NT2/D1 (cell line): ENCODE results near the gene OXT.

Source experiments
- DNase-seq: peaks from one replicate; pipeline ENCODE4 v3.0.0-alpha.2; 2011; ENCODE audit warnings: low read depth, low spot score
- H3K27me3 ChIP-seq: 2 replicates; pipeline ENCODE4 v1.6.0; 2011; ENCODE audit warnings: mild to moderate bottlenecking; ENCODE audit not compliant: insufficient read length, insufficient read depth
- H3K36me3 ChIP-seq: 2 replicates; pipeline ENCODE4 v1.6.1; 2011; ENCODE audit warnings: mild to moderate bottlenecking, low read length, mixed read lengths; ENCODE audit not compliant: insufficient read depth, insufficient read length
- H3K4me1 ChIP-seq: 2 replicates; pipeline ENCODE4 v1.5.1; 2011; ENCODE audit not compliant: insufficient read depth, insufficient read length
- H3K4me3 ChIP-seq: 2 replicates; pipeline ENCODE4 v1.5.1; 2011; ENCODE audit warnings: low read depth; ENCODE audit not compliant: insufficient read length
- H3K9ac ChIP-seq: 2 replicates; pipeline ENCODE4 v1.6.0; 2011; ENCODE audit warnings: low read depth; ENCODE audit not compliant: insufficient read length
- H3K9me3 ChIP-seq: 2 replicates; pipeline ENCODE4 v1.5.1; 2011; ENCODE audit warnings: mild to moderate bottlenecking, low read length; ENCODE audit not compliant: insufficient read depth
- SUZ12 ChIP-seq: IDR thresholded peaks from 2 replicates; pipeline ENCODE4 v1.6.1; 2011; ENCODE audit not compliant: insufficient read length, insufficient read depth; ENCODE audit errors: extremely low read depth
- YY1 ChIP-seq: IDR thresholded peaks from 2 replicates; pipeline ENCODE4 v1.6.1; 2011; ENCODE audit not compliant: insufficient read length, insufficient read depth
- ZNF274 ChIP-seq: IDR thresholded peaks from 2 replicates; pipeline ENCODE4 v1.6.1; 2011; ENCODE audit warnings: mild to moderate bottlenecking, low read depth, low read length

OXT gene

GRCh38 chr20:3038454-3038853 lies 33.0 kb upstream of the OXT start:
- TF ChIP-seq SUZ12 (no peak), ZNF274 (no peak), YY1 (no peak)
- Histone ChIP-seq H3K4me3 (no peak overlapping the region), H3K9ac (no peak overlapping the region), H3K36me3 (peaks cover 63% of the 10 kb centered on the region), H3K27me3 (no peaks in the 10 kb centered on the region), H3K4me1 (peaks cover 4% of the 10 kb centered on the region), H3K9me3 (no peaks in the 10 kb centered on the region)
- no peak for DNase-seq

- no peak for DNase-seq
- TF ChIP-seq ZNF274 (no peak), SUZ12 (no peak), YY1 (no peak)
- peaks cover 60% of the 10 kb centered on the region for H3K36me3 ChIP-seq
- no peak overlapping the region for H3K9ac ChIP-seq
- no peaks in the 10 kb centered on the region for H3K27me3 ChIP-seq
- no peaks in the 10 kb centered on the region for H3K9me3 ChIP-seq
- peaks cover 4% of the 10 kb centered on the region for H3K4me1 ChIP-seq
- H3K4me3 ChIP-seq, result no peak overlapping the region
These were observed 32.0 kb upstream of the OXT start for GRCh38 chr20:3039426-3039825.

GRCh38 chr20:3040086-3040485 lies 31.3 kb upstream of the OXT start:
- TF ChIP-seq YY1, result no peak
- TF ChIP-seq SUZ12, result no peak
- TF ChIP-seq ZNF274, result no peak

GRCh38 chr20:3041854-3042409 lies 29.5 kb upstream of the OXT start:
- TF ChIP-seq ZNF274 (no peak), SUZ12 (no peak), YY1 (no peak)
- Histone ChIP-seq H3K4me1 (peaks cover 4% of the 10 kb centered on the region), H3K36me3 (peaks cover 37% of the 10 kb centered on the region), H3K4me3 (no peak overlapping the region), H3K9ac (no peak overlapping the region), H3K27me3 (no peaks in the 10 kb centered on the region), H3K9me3 (no peaks in the 10 kb centered on the region)
- no peak for DNase-seq

More at GRCh38 chr20:3040086-3040485, 31.3 kb upstream of the OXT start:
- Histone ChIP-seq H3K4me3 (no peak overlapping the region), H3K27me3 (no peaks in the 10 kb centered on the region), H3K9me3 (no peaks in the 10 kb centered on the region), H3K9ac (no peak overlapping the region), H3K36me3 (peaks cover 54% of the 10 kb centered on the region), H3K4me1 (peaks cover 4% of the 10 kb centered on the region)
- DNase-seq, result no peak

- DNase-seq, result no peak
- Histone ChIP-seq H3K9ac (no peak overlapping the region), H3K27me3 (no peaks in the 10 kb centered on the region), H3K4me1 (peaks cover 4% of the 10 kb centered on the region), H3K36me3 (peaks cover 37% of the 10 kb centered on the region), H3K9me3 (no peaks in the 10 kb centered on the region), H3K4me3 (no peak overlapping the region)
- TF ChIP-seq SUZ12 (no peak), ZNF274 (no peak), YY1 (no peak)
These were observed 28.8 kb upstream of the OXT start for GRCh38 chr20:3042625-3043024.

- no peak within 1 kb of the TSS for H3K4me3 ChIP-seq
- TF ChIP-seq SUZ12, result no peak
- H3K9ac ChIP-seq, result no peak within 1 kb of the TSS
- no peak for DNase-seq
- no peaks in the 10 kb centered on the region for H3K27me3 ChIP-seq
- no peaks in the 10 kb centered on the region for H3K9me3 ChIP-seq
- H3K36me3 ChIP-seq, result peaks cover 38% of the 10 kb centered on the region
- H3K4me1 ChIP-seq, result peaks cover 4% of the 10 kb centered on the region
These were observed 28.1 kb upstream of the OXT start, which contains the start of gene GNRH2 for GRCh38 chr20:3043322-3043721. Gene GNRH2 (plus strand): TSS chr20:3043622. CDS start chr20:3044415, 793 bp downstream.

- Histone ChIP-seq H3K9ac (no peak overlapping the region), H3K36me3 (peaks cover 38% of the 10 kb centered on the region), H3K4me1 (peaks cover 4% of the 10 kb centered on the region), H3K4me3 (no peak overlapping the region), H3K27me3 (no peaks in the 10 kb centered on the region), H3K9me3 (no peaks in the 10 kb centered on the region)
- TF ChIP-seq SUZ12, result no peak
- TF ChIP-seq YY1, result no peak
- TF ChIP-seq ZNF274, result no peak
- DNase-seq, result no peak
These were observed 27.0 kb upstream of the OXT start for GRCh38 chr20:3044336-3044965.
